Neural progenitor cell (in vitro differentiated cells): ENCODE results near the gene CACNA1D.

Experiments
- CTCF ChIP-seq: fragments of 200-600 bp; sonication (generic); IDR thresholded peaks from 2 replicates; pipeline ENCODE4 v1.5.1; 2017; ENCODE audit warnings: antibody characterized with exemption, mild to moderate bottlenecking
- EZH2 ChIP-seq: fragments of 200-600 bp; sonication (generic); IDR thresholded peaks from 2 replicates; pipeline ENCODE4 v1.6.1; 2017; ENCODE audit warnings: antibody characterized with exemption, mild to moderate bottlenecking, moderate library complexity
- EZH2phosphoT487 ChIP-seq: fragments of 200-600 bp; sonication (generic); IDR thresholded peaks from 2 replicates; pipeline ENCODE4 v1.6.1; 2017; ENCODE audit warnings: antibody characterized with exemption

- no peak for TF ChIP-seq CTCF
- no peak for TF ChIP-seq EZH2phosphoT487
- TF ChIP-seq EZH2 = no peak
These were observed 283.1 kb downstream of the CACNA1D start for GRCh38 chr3:53777468-53777867.
